ENCODE measurements around the gene SCGB1D1. TPM values are rescaled to one million over a fixed set of nuclear protein-coding genes. Genes with fewer than 3 reads are reported as not detected.
"Not testable (repeated sequence)": the region's sequence is repeated elsewhere in the genome, so short reads cannot be mapped to it uniquely, and the experiment has no call there.

The SCGB1D1 gene
- total RNA-seq, 2 experiments from 2014 or later = not detected

GRCh38 chr11:62153617-62154016 is 36.4 kb upstream of the SCGB1D1 start:
- POLR2A ChIA-PET = no interaction called here
- CTCF ChIA-PET = interaction anchor here (0.8 kb wide), 1 partner anchor 45 kb away, joined by 4 read pairs; no protein-coding TSS in a partner anchor

GRCh38 chr11:62157603-62158002 is 32.4 kb upstream of the SCGB1D1 start:
- ChIA-PET CTCF (interaction anchor here (1.9 kb wide), 1 partner anchor 76 kb away, joined by 4 read pairs; no protein-coding TSS in a partner anchor), POLR2A (no interaction called here)

GRCh38 chr11:62166371-62166770 is 23.6 kb upstream of the SCGB1D1 start:
- POLR2A ChIA-PET = no interaction called here
- CTCF ChIA-PET = no interaction called here

- ChIA-PET POLR2A (interaction anchor here (0.5 kb wide), 1 partner anchor 203 kb away, joined by 5 read pairs; no protein-coding TSS in a partner anchor), CTCF (no interaction called here)
Measured at GRCh38 chr11:62169448-62169847, 20.6 kb upstream of the SCGB1D1 start.

- ChIA-PET CTCF (interaction anchor here (0.5 kb wide), 1 partner anchor 1470 kb away, joined by 3 read pairs; no protein-coding TSS in a partner anchor), POLR2A (no interaction called here)
Measured at GRCh38 chr11:62169935-62170334, 20.1 kb upstream of the SCGB1D1 start.

GRCh38 chr11:62171261-62171723 is 18.7 kb upstream of the SCGB1D1 start:
- POLR2A ChIA-PET = no interaction called here

GRCh38 chr11:62172294-62172693 is 17.7 kb upstream of the SCGB1D1 start:
- POLR2A ChIA-PET = no interaction called here
- CTCF ChIA-PET = interaction anchor here (0.8 to 1.0 kb wide), 2 partner anchors 27 to 151 kb away, joined by 3 to 4 read pairs; no protein-coding TSS in a partner anchor

More at GRCh38 chr11:62171261-62171723, 18.7 kb upstream of the SCGB1D1 start:
- CTCF ChIA-PET = interaction anchor here (0.6 to 1.0 kb wide), 5 partner anchors 28 to 166 kb away, joined by 3 to 4 read pairs (median 3); partner anchors contain the start of gene ASRGL1

- POLR2A ChIA-PET = no interaction called here
- CTCF ChIA-PET = no interaction called here
Measured at GRCh38 chr11:62176766-62177165, 13.2 kb upstream of the SCGB1D1 start.

- ChIA-PET POLR2A (no interaction called here), CTCF (interaction anchor here (0.7 to 0.9 kb wide), 2 partner anchors 131 to 363 kb away, joined by 3 read pairs; no protein-coding TSS in a partner anchor)
Measured at GRCh38 chr11:62179995-62180394, 10.0 kb upstream of the SCGB1D1 start.

- POLR2A ChIA-PET = no interaction called here
- CTCF ChIA-PET = interaction anchor here (0.9 kb wide), 1 partner anchor 130 kb away, joined by 3 read pairs; no protein-coding TSS in a partner anchor
Measured at GRCh38 chr11:62181097-62181496, 8.9 kb upstream of the SCGB1D1 start.

GRCh38 chr11:62182147-62182891 is 7.7 kb upstream of the SCGB1D1 start:
- POLR2A ChIA-PET = no interaction called here

GRCh38 chr11:62186195-62186594 is 3.8 kb upstream of the SCGB1D1 start:
- POLR2A ChIA-PET = no interaction called here
- CTCF ChIA-PET = no interaction called here

More at GRCh38 chr11:62182147-62182891, 7.7 kb upstream of the SCGB1D1 start:
- CTCF ChIA-PET = no interaction called here

- POLR2A ChIA-PET = no interaction called here
- CTCF ChIA-PET = no interaction called here
Measured at GRCh38 chr11:62193952-62194351, 3.9 kb downstream of the SCGB1D1 start.

- POLR2A ChIA-PET, CTCF ChIA-PET: not testable (repeated sequence)
Measured at GRCh38 chr11:62195010-62195409, 5.0 kb downstream of the SCGB1D1 start.

- ChIA-PET CTCF (no interaction called here), POLR2A (no interaction called here)
Measured at GRCh38 chr11:62195945-62196344, 5.9 kb downstream of the SCGB1D1 start.

GRCh38 chr11:62197400-62197799 is 7.4 kb downstream of the SCGB1D1 start:
- POLR2A ChIA-PET, CTCF ChIA-PET: not testable (repeated sequence)

GRCh38 chr11:62201376-62201775 is 11.4 kb downstream of the SCGB1D1 start:
- CTCF ChIA-PET = no interaction called here

GRCh38 chr11:62202910-62203309 is 12.9 kb downstream of the SCGB1D1 start:
- CTCF ChIA-PET = no interaction called here
- POLR2A ChIA-PET = no interaction called here

More at GRCh38 chr11:62201376-62201775, 11.4 kb downstream of the SCGB1D1 start:
- POLR2A ChIA-PET = no interaction called here

GRCh38 chr11:62204430-62204829 is 14.4 kb downstream of the SCGB1D1 start:
- ChIA-PET CTCF (interaction anchor here (0.7 kb wide), 1 partner anchor 726 kb away, joined by 3 read pairs; no protein-coding TSS in a partner anchor), POLR2A (no interaction called here)

GRCh38 chr11:62205441-62205840 is 15.4 kb downstream of the SCGB1D1 start:
- ChIA-PET CTCF (no interaction called here), POLR2A (no interaction called here)
